ENCODE measurements around the gene TMEM43.
A peak's percentile ranks its signal among the peaks of the same experiment; 100 is the strongest.

Gene TMEM43

GRCh38 chr3:14121859-14122258 lies 3.0 kb upstream of the TMEM43 start:
- DNase-seq (ENCODE audit: low read depth in 2 of 2, low spot score in 1 of 2) = no peak

DNA sequence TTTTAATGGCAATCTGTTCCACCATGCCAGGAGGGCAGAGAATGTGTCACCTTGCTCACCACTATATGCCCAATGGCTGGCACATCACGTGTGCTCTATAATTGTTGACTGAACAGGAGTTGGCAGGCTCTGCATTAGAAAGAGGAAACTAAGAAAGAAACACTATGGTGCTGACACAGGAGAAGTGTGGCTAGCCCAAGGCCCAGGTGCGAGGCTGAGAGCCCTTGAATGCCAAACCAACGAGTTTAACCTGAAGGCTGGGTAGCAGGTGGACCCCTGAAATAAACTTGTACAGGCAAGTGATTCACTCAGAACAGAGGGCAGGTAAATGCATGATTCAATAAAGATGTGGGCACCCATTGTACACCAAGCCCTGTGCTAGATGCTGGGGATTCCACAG lies 2.6 kb upstream of the TMEM43 start:
- DNase-seq (ENCODE audit: low read depth in 2 of 2, low spot score in 1 of 2) = no peak

GRCh38 chr3:14123308-14124222 lies 1.3 kb upstream of the TMEM43 start:
- no peak for DNase-seq (ENCODE audit: low read depth in 2 of 2, low spot score in 1 of 2)

GRCh38 chr3:14124223-14124614 lies 633 bp upstream of the TMEM43 start:
- DNase-seq (ENCODE audit: low read depth in 2 of 2, low spot score in 1 of 2) = peak in 1 of 2 donors; percentile 39

GRCh38 chr3:14125193-14126016 lies 553 bp downstream of the TMEM43 start:
- peak in 1 of 2 donors; percentile 39 for DNase-seq (ENCODE audit: low read depth in 2 of 2, low spot score in 1 of 2)

GRCh38 chr3:14126017-14126886 lies 1.4 kb downstream of the TMEM43 start:
- no peak for DNase-seq (ENCODE audit: low read depth in 2 of 2, low spot score in 1 of 2)

GRCh38 chr3:14126887-14127505 lies 2.1 kb downstream of the TMEM43 start:
- no peak for DNase-seq (ENCODE audit: low read depth in 2 of 2, low spot score in 1 of 2)

- no peak for DNase-seq (ENCODE audit: low read depth in 2 of 2, low spot score in 1 of 2)
These were observed 2.8 kb downstream of the TMEM43 start for GRCh38 chr3:14127516-14128161.

- DNase-seq (ENCODE audit: low read depth in 2 of 2, low spot score in 1 of 2) = no peak
These were observed 3.9 kb downstream of the TMEM43 start for GRCh38 chr3:14128724-14129123.

- no peak for DNase-seq (ENCODE audit: low read depth in 2 of 2, low spot score in 1 of 2)
These were observed 4.4 kb downstream of the TMEM43 start for GRCh38 chr3:14129296-14129695.

- no peak for DNase-seq (ENCODE audit: low read depth in 2 of 2, low spot score in 1 of 2)
These were observed 5.4 kb downstream of the TMEM43 start for GRCh38 chr3:14130230-14130629.

- no peak for DNase-seq (ENCODE audit: low read depth in 2 of 2, low spot score in 1 of 2)
These were observed 5.9 kb downstream of the TMEM43 start for GRCh38 chr3:14130707-14131106.

GRCh38 chr3:14131134-14131533 lies 6.3 kb downstream of the TMEM43 start:
- no peak for DNase-seq (ENCODE audit: low read depth in 2 of 2, low spot score in 1 of 2)

DNA sequence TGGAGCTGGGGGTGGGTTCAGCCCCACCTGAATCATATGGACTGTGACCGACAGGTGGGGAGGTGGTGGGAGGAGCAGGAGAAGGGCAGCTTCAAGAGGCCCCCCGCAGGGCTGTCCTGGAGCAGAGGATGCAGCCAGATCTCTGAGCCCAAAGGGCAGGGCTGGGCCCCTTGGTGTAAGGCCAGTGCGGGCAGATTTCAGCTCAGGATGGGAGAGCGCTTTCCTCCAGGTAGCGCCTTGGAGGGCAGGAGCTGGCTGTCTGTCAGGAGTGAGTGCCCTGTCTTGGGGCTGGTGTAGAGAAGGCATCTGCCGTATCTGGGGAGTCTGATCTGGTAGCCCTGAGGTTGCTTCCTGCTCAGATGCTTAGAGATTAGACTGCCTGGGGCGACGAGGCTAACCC lies 7.3 kb downstream of the TMEM43 start:
- no peak for DNase-seq (ENCODE audit: low read depth in 2 of 2, low spot score in 1 of 2)

GRCh38 chr3:14132689-14133088 lies 7.8 kb downstream of the TMEM43 start:
- no peak for DNase-seq (ENCODE audit: low read depth in 2 of 2, low spot score in 1 of 2)

DNA sequence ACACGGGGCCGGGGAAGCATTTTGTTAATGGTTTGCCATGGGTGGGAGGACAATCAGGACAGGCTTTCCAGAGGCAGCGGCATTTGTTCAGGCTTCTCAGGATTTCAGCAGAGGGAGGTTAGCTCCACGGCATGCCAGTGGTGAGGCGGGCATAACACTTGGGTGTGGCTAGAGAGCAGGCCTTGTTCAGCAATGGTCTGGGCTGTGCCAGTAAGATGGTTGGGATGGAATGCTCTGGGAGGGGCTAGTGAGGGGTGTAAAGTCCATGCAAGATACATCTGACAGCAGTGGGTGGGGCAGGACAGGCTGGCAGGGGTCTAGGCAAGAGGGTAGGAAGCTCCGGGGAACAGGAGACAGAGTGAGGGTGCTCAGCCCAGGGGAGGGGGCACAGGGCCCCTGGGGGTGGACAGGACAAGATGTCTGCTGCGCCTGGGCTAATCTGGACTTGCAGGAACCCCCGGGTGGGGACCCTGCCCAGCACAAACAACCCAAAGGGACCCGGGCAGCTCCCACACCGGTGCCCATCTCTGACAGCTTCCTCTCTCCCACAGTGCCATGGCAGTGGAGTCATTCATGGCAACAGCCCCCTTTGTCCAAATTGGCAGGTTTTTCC lies 8.4 kb downstream of the TMEM43 start:
- no peak for DNase-seq (ENCODE audit: low read depth in 2 of 2, low spot score in 1 of 2)

DNA sequence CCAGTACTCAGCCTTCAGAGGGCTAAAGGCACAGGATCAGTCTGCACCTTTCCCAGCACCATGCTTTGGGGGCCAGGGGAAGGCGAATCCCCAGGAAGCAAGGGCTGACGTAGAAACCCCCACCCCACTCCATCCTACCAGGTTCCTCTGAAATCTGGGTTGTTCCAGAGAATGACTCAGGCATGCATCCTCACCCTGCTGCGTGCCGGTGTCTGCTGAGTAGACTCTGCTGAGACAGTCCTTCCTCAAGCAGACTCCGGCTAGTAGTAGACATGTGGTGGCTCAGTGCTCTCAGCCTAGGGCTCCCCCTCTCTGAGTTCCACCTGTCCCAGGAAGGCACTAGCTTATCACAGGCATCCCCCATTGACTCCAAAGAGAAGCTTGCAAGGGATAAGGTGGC lies 9.0 kb downstream of the TMEM43 start:
- no peak for DNase-seq (ENCODE audit: low read depth in 2 of 2, low spot score in 1 of 2)

- no peak for DNase-seq (ENCODE audit: low read depth in 2 of 2, low spot score in 1 of 2)
These were observed 9.4 kb downstream of the TMEM43 start for GRCh38 chr3:14134291-14134690.

- DNase-seq (ENCODE audit: low read depth in 2 of 2, low spot score in 1 of 2) = no peak
These were observed 10.7 kb downstream of the TMEM43 start for GRCh38 chr3:14135581-14135980.

DNA sequence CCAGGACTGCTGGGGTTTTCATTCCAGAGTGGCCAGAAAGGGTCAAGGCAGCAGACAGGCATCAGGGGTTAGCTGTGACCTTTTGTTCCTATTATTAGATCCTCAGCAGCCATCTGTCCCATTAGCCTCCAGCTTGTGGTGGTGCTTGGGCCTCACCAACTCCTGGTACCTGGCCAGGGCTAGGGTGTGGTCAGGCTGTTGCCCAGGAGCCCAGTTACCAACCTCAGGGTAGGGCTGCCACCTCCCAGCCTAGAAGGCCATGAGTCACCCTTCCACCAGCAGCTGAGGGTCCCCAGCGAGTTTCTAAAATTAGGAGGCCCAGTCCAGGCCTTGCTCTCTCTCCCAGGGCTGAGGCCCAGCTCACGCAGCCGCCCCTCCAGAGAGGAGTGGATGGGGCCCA lies 12.2 kb downstream of the TMEM43 start:
- no peak for DNase-seq (ENCODE audit: low read depth in 2 of 2, low spot score in 1 of 2)

Measured in stimulated activated CD8-positive, alpha-beta memory T cell treated with anti-CD3 and anti-CD28 coated beads, Interleukin-4, amount 100 ng/mL, for 1 hour (primary cell).